ENCODE data around the gene HOXB4. TPM values are rescaled to one million over a fixed set of nuclear protein-coding genes. Genes with fewer than 3 reads are reported as not detected.
A peak's percentile ranks its signal among the peaks of the same experiment; 100 is the strongest.

Gene HOXB4
- total and polyA plus RNA-seq, 10 of the 15 experiments (the other 5 are each of a cell fraction or from before 2014, with no cell fraction given) = 0.35 to 5.8 (median 3.0) TPM

GRCh38 chr17:48561884-48562810, 16.0 kb downstream of the HOXB4 start (continued):
- TF ChIP-seq POLR2AphosphoS2 (IDR thresholded peaks at IDR 0.05; ENCODE audit: low read depth, low read length) (no peak), SRF (IDR thresholded peaks at IDR 0.05; ENCODE audit: low read depth in 2 of 2, low read length in 2 of 2) (no peak), USF2 (IDR thresholded peaks at IDR 0.05; ENCODE audit: borderline replicate concordance, low read depth, low read length) (no peak), SMARCA5 (IDR thresholded peaks at IDR 0.05) (0 out of 2 replicates have a peak, but pooled peaks have one; percentile 16), NRF1 (conservative IDR thresholded peaks at IDR 0.05; ENCODE audit: low read depth, low read length) (no peak), ETV6 (conservative IDR thresholded peaks at IDR 0.05 in 1 of 2, IDR thresholded peaks at IDR 0.05 in 1 of 2; ENCODE audit: borderline replicate concordance in 1 of 2, low read depth in 1 of 2) (no peak), NR2C1 (IDR thresholded peaks at IDR 0.05) (no peak), IRF5 (IDR thresholded peaks at IDR 0.05; ENCODE audit: borderline replicate concordance) (no peak), CEBPZ (IDR thresholded peaks at IDR 0.05; ENCODE audit: low read depth, low read length) (no peak), IKZF2 (IDR thresholded peaks at IDR 0.05) (peak; percentile 63 to 67; a peak in 3 of 4 replicates), ZNF384 (IDR thresholded peaks at IDR 0.05; ENCODE audit: borderline replicate concordance, low read depth, low read length) (no peak), WRNIP1 (IDR thresholded peaks at IDR 0.05; ENCODE audit: borderline replicate concordance, low read depth, low read length) (no peak), PAX8 (IDR thresholded peaks at IDR 0.05) (no peak), HDAC2 (IDR thresholded peaks at IDR 0.05) (no peak), ZNF274 (IDR thresholded peaks at IDR 0.05; ENCODE audit: insufficient read depth, insufficient read length) (no peak), SREBF2 (IDR thresholded peaks at IDR 0.05; ENCODE audit: low read length) (no peak), KAT2A (conservative IDR thresholded peaks at IDR 0.05; ENCODE audit: control insufficient read depth, low read depth, low read length) (no peak), STAT1 (conservative IDR thresholded peaks at IDR 0.05) (no peak)
- TF ChIP-seq, protein P1, sequence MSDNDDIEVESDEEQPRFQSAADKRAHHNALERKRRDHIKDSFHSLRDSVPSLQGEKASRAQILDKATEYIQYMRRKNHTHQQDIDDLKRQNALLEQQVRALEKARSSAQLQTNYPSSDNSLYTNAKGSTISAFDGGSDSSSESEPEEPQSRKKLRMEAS (IDR thresholded peaks at IDR 0.05; ENCODE audit: low read depth, low read length) = no peak
- TF ChIP-seq, protein P2, sequence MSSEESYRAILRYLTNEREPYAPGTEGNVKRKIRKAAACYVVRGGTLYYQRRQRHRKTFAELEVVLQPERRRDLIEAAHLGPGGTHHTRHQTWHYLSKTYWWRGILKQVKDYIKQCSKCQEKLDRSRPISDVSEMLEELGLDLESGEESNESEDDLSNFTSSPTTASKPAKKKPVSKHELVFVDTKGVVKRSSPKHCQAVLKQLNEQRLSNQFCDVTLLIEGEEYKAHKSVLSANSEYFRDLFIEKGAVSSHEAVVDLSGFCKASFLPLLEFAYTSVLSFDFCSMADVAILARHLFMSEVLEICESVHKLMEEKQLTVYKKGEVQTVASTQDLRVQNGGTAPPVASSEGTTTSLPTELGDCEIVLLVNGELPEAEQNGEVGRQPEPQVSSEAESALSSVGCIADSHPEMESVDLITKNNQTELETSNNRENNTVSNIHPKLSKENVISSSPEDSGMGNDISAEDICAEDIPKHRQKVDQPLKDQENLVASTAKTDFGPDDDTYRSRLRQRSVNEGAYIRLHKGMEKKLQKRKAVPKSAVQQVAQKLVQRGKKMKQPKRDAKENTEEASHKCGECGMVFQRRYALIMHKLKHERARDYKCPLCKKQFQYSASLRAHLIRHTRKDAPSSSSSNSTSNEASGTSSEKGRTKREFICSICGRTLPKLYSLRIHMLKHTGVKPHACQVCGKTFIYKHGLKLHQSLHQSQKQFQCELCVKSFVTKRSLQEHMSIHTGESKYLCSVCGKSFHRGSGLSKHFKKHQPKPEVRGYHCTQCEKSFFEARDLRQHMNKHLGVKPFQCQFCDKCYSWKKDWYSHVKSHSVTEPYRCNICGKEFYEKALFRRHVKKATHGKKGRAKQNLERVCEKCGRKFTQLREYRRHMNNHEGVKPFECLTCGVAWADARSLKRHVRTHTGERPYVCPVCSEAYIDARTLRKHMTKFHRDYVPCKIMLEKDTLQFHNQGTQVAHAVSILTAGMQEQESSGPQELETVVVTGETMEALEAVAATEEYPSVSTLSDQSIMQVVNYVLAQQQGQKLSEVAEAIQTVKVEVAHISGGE (CRISPR knock-in tag; IDR thresholded peaks at IDR 0.05) = no peak

Measured in GM12878 (cell line).